Measurements from ENCODE around the gene FARP1.

- TF ChIP-seq CTCF (conservative IDR thresholded peaks at IDR 0.05) (no peak), ZFX (IDR thresholded peaks at IDR 0.05) (no peak)
Measured at GRCh38 chr13:98411013-98411412, 268.1 kb downstream of the FARP1 start.

Measured in C4-2B (cell line).